ENCODE results near the gene CACNG5.
A peak's percentile ranks its signal among the peaks of the same experiment; 100 is the strongest.

The CACNG5 gene

GRCh38 chr17:66834919-66835454 is at the start of gene CACNG5:
Gene CACNG5 (plus strand): TSS chr17:66835117. CDS start chr17:66877333, 42,216 bp downstream.
- no peak for DNase-seq

DNA sequence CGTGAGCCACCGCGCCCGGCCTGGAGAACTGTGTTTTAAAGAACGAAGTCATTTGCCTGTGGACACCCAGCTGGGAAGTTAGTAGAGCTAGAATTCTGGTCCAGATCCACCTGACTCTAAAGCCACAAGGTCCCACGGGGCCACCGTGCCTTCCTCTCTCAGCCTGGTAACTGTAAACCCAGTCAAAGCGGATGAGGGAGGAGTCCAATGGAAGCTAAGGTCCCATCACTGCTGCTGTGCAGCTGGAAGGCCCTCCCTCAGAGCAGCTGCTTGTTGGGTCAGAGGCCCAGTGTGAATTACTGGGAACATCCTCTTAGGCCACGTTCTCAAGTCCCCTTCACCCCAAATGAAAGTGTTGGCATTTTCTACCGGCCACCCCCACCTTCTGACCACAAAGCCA is 48.8 kb upstream of the CACNG5 start:
- DNase-seq = no peak

- DNase-seq = no peak
Observed at GRCh38 chr17:66787914-66788313, 47.0 kb upstream of the CACNG5 start.

DNA sequence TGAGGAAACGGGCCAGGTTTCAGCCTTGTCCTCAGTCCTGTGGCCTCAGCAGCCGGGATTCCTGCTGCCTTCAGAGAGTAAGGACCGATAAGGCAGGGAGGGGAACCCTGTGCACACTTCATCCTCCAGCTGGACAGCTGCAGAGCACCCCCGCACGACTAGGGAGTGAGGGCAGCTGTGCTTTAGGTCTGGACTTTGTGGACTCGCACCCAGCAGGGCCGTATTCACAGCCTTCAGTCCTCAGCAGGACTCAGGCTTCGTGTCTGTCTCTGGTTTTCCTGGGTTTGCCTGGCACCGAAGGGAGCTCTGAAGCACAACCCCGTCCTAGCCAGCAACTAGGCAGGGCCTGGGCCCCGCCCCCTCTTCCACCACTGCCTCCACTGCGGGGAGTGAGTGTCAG is 45.8 kb upstream of the CACNG5 start:
- DNase-seq = no peak

DNA sequence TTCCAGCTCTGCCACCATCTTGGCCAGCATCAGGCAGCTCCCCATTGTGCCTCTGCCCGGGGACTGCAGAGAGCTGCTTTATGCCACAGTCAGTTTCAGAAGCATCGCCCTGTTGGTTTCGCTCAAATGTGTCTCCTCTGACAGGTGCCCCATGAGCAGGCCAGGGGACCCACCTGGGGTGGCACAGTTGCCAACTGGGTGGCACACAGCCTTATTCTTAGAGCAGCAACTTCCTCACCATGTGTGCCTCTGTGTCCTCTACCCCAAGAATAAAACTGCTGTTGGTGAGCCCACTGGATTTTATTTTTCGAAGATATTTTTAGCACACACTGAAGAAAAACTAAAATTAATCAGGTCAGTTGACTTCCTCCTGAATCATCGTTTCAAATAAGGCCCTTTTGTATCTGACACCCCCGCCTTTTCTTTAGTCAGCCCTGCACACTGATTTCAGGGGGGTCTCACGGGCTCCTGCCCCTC is 44.9 kb upstream of the CACNG5 start:
- no peak for DNase-seq

DNA sequence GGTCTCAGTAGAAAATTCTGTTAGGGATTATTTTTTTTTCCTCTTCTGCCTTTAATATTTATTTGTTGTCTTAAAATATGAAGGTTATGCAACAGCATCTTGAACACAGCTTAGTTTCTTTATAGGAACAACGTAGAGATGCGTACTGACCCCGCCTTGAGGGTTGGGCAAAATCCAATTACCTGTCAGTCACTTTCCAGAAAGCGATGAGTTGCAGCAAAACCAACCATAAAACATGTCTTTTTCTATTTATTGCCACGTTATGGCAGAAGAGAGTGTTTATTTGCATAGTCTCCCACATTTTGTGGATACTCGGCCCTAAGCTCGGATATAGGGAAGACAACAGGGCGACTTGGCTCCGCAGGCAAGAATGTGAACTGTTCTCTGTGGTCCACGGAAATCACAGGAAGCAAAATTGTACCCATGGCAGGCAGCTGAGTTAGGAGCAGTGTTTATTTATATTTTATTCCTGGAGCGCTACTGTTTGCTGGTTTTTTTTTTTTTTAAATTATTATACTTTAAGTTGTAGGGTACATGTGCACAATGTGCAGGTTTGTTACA is 44.3 kb upstream of the CACNG5 start:
- DNase-seq = no peak

GRCh38 chr17:66791347-66791746 is 43.6 kb upstream of the CACNG5 start:
- peak; percentile 43 for DNase-seq

- no peak for DNase-seq
Observed at GRCh38 chr17:66793814-66794213, 41.1 kb upstream of the CACNG5 start.

GRCh38 chr17:66795486-66795885 is 39.4 kb upstream of the CACNG5 start:
- no peak for DNase-seq

DNA sequence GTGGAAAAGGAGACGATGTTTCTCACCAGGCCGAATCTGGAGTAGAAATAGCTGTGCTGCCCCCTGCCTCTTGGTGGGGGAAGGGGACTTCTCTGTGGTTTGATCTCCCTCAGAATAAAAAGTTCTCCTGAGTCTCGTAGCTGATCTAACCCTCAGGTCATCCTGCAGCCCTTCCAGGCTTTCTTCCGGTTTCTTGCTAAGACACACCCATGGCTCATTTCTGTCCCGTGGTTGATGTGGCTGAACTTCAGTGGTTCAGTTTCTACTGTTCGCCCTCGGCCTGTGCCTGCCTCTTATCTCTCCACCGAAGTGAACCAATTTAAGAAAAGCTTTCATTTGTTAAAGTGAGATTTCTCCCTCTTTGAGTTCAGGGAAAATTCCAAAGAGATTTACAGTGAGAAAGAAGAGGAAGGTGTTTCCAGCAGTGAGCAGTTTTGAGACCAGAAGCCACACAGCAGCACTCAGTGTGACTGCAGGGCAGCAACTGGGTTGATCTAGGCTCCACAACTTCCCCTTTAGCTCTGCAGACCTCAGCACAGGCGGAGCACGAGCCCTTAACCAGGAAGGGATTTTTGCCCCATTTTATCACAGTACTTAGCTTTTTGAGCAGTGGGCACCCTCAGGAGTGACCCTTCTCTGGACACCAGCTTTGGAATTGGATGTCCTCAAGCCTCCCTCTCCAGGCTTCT is 34.9 kb upstream of the CACNG5 start:
- DNase-seq = no peak

DNA sequence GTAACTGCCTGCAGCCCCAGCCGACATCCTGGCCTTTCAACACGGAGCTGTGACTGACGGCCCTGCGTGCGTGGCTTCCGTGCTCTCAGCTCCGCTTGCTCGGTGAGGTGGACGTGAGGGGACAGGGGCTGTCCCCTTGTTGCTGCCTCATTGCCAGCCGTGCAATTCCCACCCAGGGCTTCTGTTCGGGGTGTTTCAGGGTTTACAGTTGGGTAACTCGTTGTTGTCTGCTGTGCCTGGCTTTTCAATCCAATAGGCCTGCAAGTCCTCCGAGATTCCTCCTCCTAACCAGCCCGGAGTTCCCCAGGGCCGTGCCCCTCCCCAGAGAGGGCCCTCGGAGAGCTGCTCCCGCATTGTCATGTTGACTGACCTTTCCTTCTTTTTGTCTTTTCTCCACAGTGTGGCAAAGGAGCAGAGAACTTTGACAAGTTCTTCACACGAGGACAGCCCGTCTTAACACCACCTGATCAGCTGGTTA is 31.4 kb upstream of the CACNG5 start:
- no peak for DNase-seq

GRCh38 chr17:66805567-66805966 is 29.4 kb upstream of the CACNG5 start:
- no peak for DNase-seq

DNA sequence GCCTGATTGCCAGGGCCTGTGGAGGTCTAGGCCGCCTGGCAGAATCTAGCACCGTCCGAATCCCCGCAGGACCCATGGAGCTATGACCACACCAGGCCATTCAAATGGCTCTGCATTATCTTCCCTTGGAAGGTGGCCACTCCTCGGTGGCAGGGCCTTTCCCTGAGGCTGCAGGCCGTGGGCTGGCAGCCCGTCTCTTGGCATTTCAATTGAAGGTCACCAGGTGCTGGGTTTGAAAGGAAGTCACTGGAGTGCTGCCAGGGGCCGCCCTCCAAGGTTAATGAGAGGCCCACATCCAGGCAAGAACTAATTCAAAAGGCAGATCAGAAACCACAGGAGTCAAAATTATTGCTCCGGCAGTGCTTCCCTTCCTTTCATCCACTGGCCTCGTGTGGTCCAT is 27.7 kb upstream of the CACNG5 start:
- no peak for DNase-seq

GRCh38 chr17:66809408-66809807 is 25.5 kb upstream of the CACNG5 start:
- DNase-seq = no peak

DNA sequence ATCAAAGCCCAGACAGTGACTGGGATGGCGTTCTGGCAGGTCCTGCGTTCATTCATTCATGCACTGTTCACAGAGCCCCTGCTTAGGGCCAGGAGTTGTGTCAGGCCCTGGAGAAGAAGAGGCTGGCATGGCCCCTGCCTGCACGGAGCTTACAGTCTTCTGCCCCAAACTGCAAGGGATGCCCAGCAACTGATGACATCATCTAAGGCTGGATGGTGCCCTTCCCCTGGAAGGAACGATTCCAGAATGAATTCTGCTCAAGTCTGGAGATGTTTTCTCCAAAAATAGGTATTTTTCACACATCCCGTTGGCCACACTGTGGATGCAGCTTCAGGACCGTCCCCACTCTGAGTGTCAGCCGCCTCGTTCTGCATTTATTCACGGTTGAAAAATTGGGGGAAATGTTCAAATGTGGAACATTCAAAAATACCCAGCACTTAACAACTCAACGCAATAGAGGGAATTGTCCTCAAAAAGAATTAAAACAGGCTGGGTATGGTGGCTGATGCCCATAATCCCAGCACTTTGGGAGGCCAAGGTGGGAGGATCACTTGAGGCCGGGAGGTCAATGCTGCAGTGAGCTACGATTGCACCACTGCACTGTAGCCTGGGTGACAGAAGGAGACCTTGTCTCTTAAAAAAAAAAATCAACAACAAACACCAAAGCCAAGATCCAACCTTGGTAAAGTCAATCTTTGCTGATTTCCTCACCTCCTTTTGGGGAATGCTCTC is 23.8 kb upstream of the CACNG5 start:
- DNase-seq = no peak

DNA sequence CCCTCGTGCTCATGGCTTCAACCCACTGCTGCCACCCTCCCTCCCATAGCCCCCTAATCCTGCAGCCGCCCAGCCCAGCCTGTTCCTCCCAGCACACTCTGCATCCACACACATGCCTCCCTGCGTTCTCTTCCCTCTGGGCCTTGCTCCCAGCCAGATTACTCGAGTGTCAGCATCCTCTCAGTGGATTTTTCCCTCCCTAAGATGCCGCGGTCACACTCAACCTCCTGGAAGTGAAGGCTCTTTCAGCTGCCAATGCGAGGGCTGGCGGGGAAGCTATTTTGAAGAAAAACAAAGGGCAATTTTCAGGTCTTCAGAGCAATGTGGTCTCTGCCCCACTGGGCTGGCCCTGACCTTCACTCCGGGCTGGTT is 23.2 kb upstream of the CACNG5 start:
- DNase-seq = peak; percentile 5

GRCh38 chr17:66812571-66812970 is 22.3 kb upstream of the CACNG5 start:
- DNase-seq = no peak

DNA sequence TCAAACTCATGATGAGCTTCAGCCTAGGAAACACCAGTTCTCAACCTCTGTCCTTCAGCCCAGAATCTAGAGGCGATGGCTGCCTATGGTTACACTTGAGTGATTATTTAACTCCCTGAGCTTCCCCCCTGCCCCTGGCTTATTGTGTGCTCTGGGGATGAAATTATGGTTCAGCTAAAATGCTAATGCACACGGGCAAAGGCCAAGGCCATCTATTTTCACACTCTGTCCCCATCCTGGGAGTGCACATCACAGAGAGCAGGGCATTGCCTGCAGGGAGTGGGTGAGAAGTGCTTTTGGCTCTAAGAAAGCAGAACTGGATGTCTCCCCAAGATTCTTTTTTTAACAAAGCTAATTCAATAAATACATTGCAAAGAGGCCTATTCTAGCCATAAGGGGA is 21.6 kb upstream of the CACNG5 start:
- no peak for DNase-seq

DNA sequence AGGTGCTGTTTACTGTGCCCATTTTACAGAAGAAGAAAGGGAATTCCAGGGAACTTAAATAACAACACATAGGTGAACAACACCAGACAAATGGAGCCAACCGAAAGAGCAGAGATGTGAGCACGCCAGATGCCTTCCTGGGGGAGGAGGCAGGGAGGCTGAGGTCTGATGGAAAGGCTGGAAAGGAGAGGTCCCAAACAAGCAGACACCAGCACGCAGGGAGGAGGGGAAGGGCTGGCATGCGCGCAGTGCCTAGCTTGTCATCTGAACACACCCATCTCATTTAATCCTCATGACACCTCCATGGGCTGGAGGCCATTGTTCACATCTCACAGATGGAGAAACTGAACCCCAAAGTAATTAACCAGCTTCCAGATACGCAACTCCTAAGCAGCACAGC is 20.9 kb upstream of the CACNG5 start:
- DNase-seq = no peak

GRCh38 chr17:66814570-66814969 is 20.3 kb upstream of the CACNG5 start:
- DNase-seq = no peak

DNA sequence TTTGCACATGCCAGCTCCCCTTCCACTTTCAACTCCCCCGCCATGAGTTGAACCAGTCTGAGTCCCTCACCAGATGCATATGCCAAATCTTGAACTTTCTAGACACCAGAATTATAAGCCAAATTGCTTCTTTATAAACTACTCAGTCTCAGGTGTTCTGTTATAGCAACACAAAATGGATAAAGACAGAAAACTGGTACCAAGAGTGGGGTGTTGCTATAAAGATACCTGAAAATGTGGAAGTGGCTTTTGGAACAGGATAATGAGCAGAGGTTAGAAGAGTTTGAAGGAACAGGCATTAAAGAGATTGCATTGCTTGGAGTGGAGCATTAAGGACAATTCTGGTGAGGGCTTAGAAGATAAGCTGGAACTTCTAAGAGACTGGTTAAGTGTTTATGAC is 17.2 kb upstream of the CACNG5 start:
- DNase-seq = no peak

GRCh38 chr17:66819466-66819865 is 15.5 kb upstream of the CACNG5 start:
- DNase-seq = no peak

DNA sequence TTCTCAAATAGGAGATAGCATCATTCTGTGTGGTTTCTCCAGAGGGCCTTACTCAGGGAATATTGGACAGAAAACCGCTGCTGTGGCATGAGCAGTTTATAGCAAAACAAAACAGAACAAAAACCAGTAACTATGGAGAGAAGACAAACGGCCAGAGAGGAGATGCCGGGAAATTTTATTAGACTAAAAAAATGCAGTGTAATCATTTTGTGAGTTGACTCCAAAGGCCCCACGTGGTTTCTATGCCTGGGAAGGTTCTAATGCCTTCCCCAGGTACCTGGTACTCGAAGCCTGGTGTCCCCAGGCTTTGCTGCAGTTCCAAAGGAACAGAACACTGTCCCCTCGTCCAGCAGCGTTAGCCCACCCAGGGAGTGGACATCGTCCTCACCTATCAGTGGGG is 12.9 kb upstream of the CACNG5 start:
- no peak for DNase-seq

- no peak for DNase-seq
Observed at GRCh38 chr17:66826856-66827255, 8.1 kb upstream of the CACNG5 start.
